Measurements from ENCODE around the gene DLX5.
"Not testable (repeated sequence)": the region's sequence is repeated elsewhere in the genome, so short reads cannot be mapped to it uniquely, and the experiment has no call there.

DLX5 gene

GRCh38 chr7:97024209-97025129, at the start of gene DLX5:
TSS of gene DLX5 (minus strand) at chr7:97024831. CDS start at chr7:97024623, 208 bp downstream.
- DNase-seq: peak; percentile 47

DNA sequence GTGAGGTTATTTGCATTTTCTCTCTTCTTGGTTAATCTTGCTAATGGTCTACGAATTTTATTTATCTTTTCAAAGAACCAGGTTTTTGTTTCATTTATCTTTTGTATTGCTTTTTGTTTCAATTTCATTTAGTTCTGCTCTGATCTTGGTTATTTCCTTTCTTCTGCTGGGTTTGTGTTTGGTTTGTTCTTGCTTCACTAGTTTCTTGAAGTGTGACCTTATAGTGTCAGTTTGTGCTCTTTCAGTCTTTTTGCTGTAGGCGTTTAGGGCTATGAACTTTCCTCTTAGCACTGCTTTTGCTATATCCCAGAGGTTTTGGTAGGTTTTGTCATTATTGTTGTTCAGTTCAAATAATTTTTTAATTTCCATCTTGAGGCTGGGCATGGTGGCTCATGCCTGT, 47.4 kb upstream of the DLX5 start:
- DNase-seq: not testable (repeated sequence)

GRCh38 chr7:97064972-97065587, 40.4 kb upstream of the DLX5 start:
- peak; percentile 12 for DNase-seq

- DNase-seq: no peak
These were observed 39.4 kb upstream of the DLX5 start for GRCh38 chr7:97064020-97064419.

DNA sequence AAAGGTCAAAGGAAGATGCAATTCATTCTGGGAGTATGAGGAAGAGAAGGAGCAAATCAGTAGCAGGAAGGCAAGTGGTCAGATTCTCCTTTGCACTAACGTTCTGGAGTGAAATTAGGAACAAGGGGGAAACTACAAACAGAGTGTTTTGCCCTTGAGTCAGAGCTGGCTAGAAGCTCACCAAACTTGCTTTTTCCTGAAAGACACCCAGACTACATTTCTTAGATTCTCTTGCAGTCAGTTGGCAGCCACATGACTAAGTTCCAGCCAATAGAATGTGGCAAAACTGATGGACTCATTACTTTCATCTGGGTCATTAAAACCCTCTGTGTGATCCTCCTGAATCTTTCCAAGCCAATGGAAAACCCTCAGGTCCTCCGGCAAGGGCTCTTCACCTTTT, 18.6 kb upstream of the DLX5 start:
- DNase-seq: no peak

GRCh38 chr7:97039374-97040065, 14.9 kb upstream of the DLX5 start:
- DNase-seq: no peak

DNA sequence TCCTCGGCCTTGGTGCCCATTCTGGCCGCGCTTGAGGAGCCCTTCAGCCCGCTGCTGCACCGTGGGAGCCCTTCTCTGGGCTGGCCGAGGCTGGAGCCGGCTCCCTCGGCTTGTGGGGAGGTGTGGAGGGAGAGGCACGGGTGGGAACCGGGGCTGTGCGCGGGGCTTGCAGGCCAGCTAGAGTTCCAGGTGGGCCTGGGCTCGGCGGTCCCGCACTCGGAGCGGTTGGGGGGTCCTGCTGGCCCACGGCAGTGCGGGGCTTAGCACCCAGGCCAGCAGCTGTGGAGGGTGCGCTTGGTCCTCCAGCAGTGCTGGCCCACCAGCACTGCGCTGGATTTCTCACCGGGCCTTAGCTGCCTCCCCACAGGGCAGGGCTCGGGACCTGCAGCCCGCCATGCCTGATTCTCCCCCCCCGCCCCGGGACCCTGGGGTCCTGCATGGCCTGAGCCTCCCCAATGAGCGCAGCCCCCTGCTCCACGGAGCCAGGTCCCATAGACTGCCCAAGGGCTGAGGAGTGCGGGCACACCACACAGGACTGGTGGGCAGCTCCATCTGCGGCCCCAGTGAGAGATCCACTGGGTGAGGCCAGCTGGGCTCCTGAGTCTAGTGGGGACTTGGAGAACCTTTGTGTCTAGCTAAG, 9.7 kb upstream of the DLX5 start:
- DNase-seq: not testable (repeated sequence)

- peak; percentile 79 for DNase-seq
These were observed 3.0 kb upstream of the DLX5 start for GRCh38 chr7:97027427-97028234.

GRCh38 chr7:97026715-97027426, 2.2 kb upstream of the DLX5 start:
- DNase-seq: no peak

DNA sequence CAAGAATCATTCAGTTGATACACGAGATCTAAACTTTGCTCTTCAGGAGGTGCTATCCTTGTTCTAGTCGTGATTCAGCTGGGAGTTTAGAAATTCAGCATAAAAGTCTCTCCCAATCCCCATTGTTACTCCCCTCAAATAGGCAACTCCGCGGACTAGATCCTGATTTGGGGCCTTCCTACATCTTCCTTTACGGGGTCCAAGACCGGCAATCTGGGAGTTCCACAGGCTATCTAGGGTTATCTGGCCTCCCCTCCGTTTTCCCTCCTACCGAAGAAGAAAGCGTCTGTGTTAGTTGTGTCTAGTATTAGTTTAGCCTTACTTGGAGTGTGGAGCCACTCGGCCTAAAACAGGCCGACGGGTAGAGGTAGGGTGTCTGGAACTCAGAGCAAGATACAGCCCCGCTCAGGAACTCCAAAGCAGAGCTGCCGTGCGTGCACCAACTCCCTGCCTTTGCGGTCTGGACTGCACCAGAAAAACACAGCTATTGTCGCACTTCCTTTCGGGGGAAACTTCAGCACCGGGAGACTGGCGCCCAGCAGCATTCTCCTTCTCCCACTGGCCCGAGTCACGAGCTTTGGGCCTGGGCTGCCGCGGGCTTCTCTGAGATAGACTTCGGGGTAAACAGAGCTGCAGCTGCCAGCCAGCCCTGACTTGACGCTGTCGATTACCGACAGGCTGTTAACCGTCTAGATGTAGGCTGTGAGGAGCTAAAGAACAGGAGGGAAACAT, 1.5 kb upstream of the DLX5 start:
- peak; percentile 33 for DNase-seq

DNA sequence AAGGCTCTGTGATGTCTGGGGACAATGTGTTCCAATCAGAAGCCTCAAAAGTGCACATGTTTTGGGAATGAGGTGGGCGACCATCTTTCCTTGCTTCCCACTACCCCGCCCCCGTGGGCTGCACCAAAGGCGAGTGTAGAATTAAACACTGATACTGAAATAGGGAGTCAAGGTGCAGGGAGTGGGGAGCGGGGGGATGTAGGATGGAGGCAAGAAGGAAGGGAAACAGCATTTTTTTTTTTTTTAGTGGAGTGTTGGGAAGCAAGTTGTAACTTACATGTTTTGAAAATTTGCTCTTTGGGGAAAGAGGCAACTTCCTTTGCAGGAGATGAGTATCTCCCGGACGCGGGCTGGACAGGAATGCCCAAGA, 484 bp upstream of the DLX5 start:
- DNase-seq: no peak

DNA sequence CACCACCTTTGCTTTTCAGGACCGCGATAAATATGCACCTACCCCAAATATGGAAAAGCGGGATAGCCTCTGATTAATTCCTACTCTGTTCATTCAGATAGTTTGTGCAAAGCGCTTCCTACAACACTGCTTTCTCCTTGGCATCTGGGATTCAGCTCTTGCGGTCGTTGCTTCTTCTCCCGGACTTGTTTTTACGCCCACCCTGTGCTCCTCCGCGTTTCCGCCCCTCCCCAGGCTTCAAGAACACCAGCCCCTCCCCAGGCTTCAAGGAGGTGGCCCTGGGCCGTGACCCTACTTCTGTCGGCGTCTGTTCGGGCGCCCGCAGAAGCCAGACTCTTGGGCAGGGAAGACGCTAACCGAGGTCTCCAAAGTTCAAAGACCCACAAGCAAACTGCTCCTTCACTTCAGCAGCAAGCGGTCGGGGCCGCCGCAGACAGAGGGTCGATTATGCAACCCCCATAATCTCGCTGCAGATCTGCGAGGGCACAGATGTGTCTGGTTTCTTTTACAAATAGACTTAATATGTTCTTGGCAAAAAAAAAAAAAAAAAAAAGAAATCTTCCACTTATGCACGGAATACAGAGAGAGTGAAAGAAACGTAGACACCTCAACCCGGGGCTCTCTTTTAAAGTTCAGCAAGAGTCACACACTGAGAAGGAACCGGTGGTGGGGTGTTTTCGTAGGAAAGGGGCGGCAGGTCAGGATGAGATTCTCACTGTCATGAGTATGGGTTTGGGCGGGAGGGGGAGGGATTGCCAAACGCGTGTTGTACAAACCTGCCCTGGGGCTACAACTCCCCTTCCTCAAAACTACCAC, 1.9 kb downstream of the DLX5 start:
- DNase-seq: no peak

DNA sequence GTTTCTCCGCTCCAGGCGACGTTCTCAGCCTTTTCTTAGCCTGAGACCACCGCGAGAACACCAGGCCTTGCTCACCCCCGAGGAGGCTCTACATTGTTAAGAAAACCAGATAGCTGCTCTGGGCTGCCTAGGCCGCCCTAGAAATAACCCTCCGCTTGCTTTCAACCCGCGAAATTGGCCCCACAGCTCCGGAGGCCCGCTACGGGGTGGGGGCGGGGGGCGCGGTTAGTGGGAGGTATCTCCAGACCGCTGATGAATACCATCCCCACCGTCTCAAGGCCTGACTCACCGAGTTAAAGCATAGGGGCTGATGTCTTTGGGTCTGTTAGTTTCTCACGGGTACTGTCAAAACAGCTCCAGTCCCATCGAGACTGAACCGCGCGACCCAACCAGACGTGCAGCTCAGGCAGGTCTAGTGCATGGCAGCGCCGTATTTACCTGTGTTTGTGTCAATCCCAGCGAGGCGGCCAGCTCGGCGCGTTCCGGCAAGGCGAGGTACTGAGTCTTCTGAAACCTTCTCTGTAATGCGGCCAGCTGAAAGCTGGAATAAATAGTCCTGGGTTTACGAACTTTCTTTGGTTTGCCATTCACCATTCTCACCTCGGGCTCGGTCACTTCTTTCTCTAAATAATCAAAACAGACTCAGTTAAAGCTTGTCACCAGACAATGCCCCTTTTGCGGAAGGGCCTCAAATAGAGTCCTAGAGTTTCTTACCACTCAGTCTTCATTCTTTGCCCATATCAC, 2.7 kb downstream of the DLX5 start:
- DNase-seq: peak; percentile 34

DNA sequence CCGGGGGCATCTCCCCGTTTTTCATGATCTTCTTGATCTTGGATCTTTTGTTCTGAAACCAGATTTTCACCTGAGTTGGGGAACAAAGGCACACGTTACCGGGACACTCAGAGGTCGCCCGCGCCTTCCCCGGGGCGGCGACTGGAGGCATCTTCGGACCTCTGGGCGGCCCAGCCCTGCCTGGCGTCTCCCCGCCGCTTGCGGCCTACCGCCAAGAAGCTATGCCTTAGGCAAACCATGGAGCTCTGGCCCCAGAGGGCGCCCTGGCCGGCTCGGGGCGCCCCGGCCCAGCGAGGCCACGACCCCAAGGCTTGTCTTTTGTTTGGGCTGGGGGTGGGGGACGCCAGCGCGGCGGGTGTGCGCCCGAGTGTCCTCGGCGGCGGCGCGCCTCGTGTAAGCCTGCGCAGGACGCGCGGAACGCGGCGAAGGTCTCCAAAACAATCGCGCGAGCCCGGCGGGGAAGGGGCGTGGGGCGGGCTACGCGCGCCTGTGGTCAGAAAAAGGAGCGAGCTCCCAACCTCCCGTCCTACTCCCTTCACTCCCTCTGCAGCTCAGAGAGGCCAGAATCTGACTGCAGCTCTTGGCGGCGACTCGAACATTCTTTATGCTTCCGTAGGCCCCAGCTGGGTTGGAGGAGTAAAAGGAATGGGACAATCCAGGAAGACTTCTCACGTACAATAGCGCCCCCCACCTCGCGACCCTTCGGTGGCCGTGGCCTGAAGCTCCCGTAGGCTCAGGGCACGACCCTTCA, 3.5 kb downstream of the DLX5 start:
- DNase-seq: no peak

GRCh38 chr7:97020601-97020995, 4.0 kb downstream of the DLX5 start:
- DNase-seq: no peak

GRCh38 chr7:97019710-97020225, 4.9 kb downstream of the DLX5 start:
- no peak for DNase-seq

GRCh38 chr7:97018791-97019531, 5.7 kb downstream of the DLX5 start:
- DNase-seq: no peak
